K562 (cell line): ENCODE measurements around the gene ACER3. TPM values are rescaled to one million over a fixed set of nuclear protein-coding genes. Genes with fewer than 3 reads are reported as not detected.

Source experiments
- BCOR ChIP-seq: fragments of 450-650 bp; IDR thresholded peaks from 2 replicates; pipeline ENCODE4 v1.6.1; 2016
- CBX2 ChIP-seq: fragments of 200-600 bp; sonication (generic); IDR thresholded peaks from one replicate; pipeline ENCODE4 v1.6.1; 2012; ENCODE audit warnings: mild to moderate bottlenecking, low read length, inconsistent platforms; ENCODE audit not compliant: insufficient read depth, poor library complexity, severe bottlenecking
- CHD7 ChIP-seq: fragments of 200-600 bp; sonication (generic); IDR thresholded peaks from one replicate; pipeline ENCODE4 v1.6.1; 2012; ENCODE audit warnings: mild to moderate bottlenecking, low read depth, low read length, inconsistent platforms
- FOS ChIP-seq: IDR thresholded peaks from 3 replicates; pipeline ENCODE4 v1.6.1; 2011; ENCODE audit not compliant: insufficient read length; ENCODE audit errors: extremely low read depth
- FOXJ3 ChIP-seq: sonication (generic); formaldehyde crosslinking; IDR thresholded peaks from 2 replicates; pipeline ENCODE4 v1.4.0; 2020; ENCODE audit warnings: mild to moderate bottlenecking, missing genetic modification reagents
- FOXO4 ChIP-seq: fragments of 450-650 bp; formaldehyde crosslinking; IDR thresholded peaks from 2 replicates; pipeline ENCODE4 v1.4.0; 2020; ENCODE audit warnings: mild to moderate bottlenecking, moderate library complexity
- ILK ChIP-seq: fragments of 450-650 bp; IDR thresholded peaks from 2 replicates; pipeline ENCODE4 v1.6.1; 2016; ENCODE audit warnings: missing genetic modification characterization, low read depth, mild to moderate bottlenecking, missing compliant biosample characterization, moderate library complexity, borderline replicate concordance
- JUN ChIP-seq, 2 experiments: sonication (generic) in 1 of 2; formaldehyde crosslinking in 1 of 2; IDR thresholded peaks; 2 replicates each; pipeline versions ENCODE4 v1.6.1 to v1.8.0; 2012 to 2022; ENCODE audit warnings: borderline replicate concordance in 2 of 2, mild to moderate bottlenecking in 2 of 2, improper control_type of control experiment in 1 of 2, low read depth in 1 of 2, low read length in 1 of 2, missing genetic modification reagents in 1 of 2
- LCOR ChIP-seq: sonication (generic); formaldehyde crosslinking; IDR thresholded peaks from 2 replicates; pipeline ENCODE4 v1.8.0; 2022; ENCODE audit warnings: mild to moderate bottlenecking, missing genetic modification reagents
- MECOM ChIP-seq: fragments of 250-450 bp; sonication (Bioruptor Pico); IDR thresholded peaks from 2 replicates; pipeline ENCODE4 v1.8.0; 2022; ENCODE audit warnings: inconsistent platforms
- MIER1 ChIP-seq: fragments of 450-650 bp; IDR thresholded peaks from 2 replicates; pipeline ENCODE4 v1.6.1; 2016; ENCODE audit warnings: antibody characterized with exemption, mild to moderate bottlenecking, low read depth
- SAFB ChIP-seq: fragments of 200-400 bp; formaldehyde crosslinking; IDR thresholded peaks from 2 replicates; pipeline ENCODE4 v1.6.1; 2017; ENCODE audit warnings: low read depth, low read length, borderline replicate concordance
- TAF7 ChIP-seq: fragments of 450-650 bp; IDR thresholded peaks from 2 replicates; pipeline ENCODE4 v1.6.1; 2016; ENCODE audit warnings: missing genetic modification characterization, missing compliant biosample characterization
- ZNF133 ChIP-seq: fragments of 250-450 bp; sonication (Bioruptor Pico); IDR thresholded peaks from 2 replicates; pipeline ENCODE4 v1.4.0; 2020; ENCODE audit warnings: mild to moderate bottlenecking
- polyA plus RNA-seq, 8 experiments: library from polyadenylated mRNA; depleted of rRNA in 4 of 8; stranded (reverse) in 5 of 8; unstranded in 3 of 8; fragments of >200 nt; fragmentation: Nextera tagmentation in 2 of 8; fragmentation: Illumina TruSeq in 1 of 8; extraction: Ambion mirVana in 2 of 8; extraction: Trizol in 1 of 8; gene quantifications; 2 replicates each; pipeline versions ENCODE4 v1.2.1 to v1.2.3, GENCODE V29; 2011 to 2014; ENCODE audit warnings: inconsistent platforms in 1 of 8, missing spikeins in 1 of 8
- total RNA-seq, 7 experiments: library from RNA; depleted of rRNA in 6 of 7; stranded (reverse); fragments of >200 nt in 6 of 7; fragmentation: Illumina TruSeq in 2 of 7; extraction: Trizol in 2 of 7; gene quantifications; 2 replicates each; pipeline versions ENCODE4 v1.2.1 to v1.2.3, GENCODE V29; 2011 to 2021; ENCODE audit warnings: low replicate concordance in 1 of 7

The ACER3 gene
- total and polyA plus RNA-seq, 9 of the 15 experiments (the other 6 are each of a cell fraction or from before 2014, with no cell fraction given), result 2.0 to 23.8 (median 9.5) TPM

GRCh38 chr11:76860539-76861475 lies at the start of gene ACER3 (continued):
- no peak for TF ChIP-seq FOS
- TF ChIP-seq LCOR, result no peak
- no peak for TF ChIP-seq FOXJ3 (CRISPR knock-in tag)
- TF ChIP-seq JUN (IDR thresholded peaks at IDR 0.05; ENCODE audit: borderline replicate concordance, low read depth, low read length), result no peak
- TF ChIP-seq JUN (CRISPR knock-in tag; IDR thresholded peaks at IDR 0.05; ENCODE audit: borderline replicate concordance), result no peak
- TF ChIP-seq FOXO4 (CRISPR knock-in tag), result no peak
- no peak for TF ChIP-seq ILK (tag)
- no peak for TF ChIP-seq CBX2
- TF ChIP-seq MECOM (CRISPR knock-in tag), result no peak
- TF ChIP-seq MIER1, result no peak
- TF ChIP-seq SAFB, result no peak
- no peak for TF ChIP-seq CHD7
- TF ChIP-seq TAF7, result peak; percentile 33; the same call in 1 of the 2 replicates
- TF ChIP-seq BCOR, result peak; percentile 28; the same call in 1 of the 2 replicates
- no peak for TF ChIP-seq ZNF133
